Endothelial cell of umbilical vein (primary cell): Measurements from ENCODE around the gene ZNF329.

Source experiments
- CTCF ChIP-seq, 2 donors: IDR thresholded peaks; 1 replicate in 1 of 2; 2 replicates in 1 of 2; pipeline ENCODE4 v1.5.1; 2011; ENCODE audit warnings: low read length in 2 of 2, mild to moderate bottlenecking in 2 of 2, moderate library complexity in 2 of 2, control low read depth in 1 of 2, inconsistent platforms in 1 of 2, low read depth in 1 of 2; ENCODE audit not compliant: insufficient read depth in 1 of 2; ENCODE audit errors: extremely low read depth in 1 of 2
- EZH2 ChIP-seq: IDR thresholded peaks from 2 replicates; pipeline ENCODE4 v1.6.1; 2012; ENCODE audit warnings: borderline replicate concordance, low read depth, mild to moderate bottlenecking, moderate library complexity, low read length, inconsistent platforms; ENCODE audit not compliant: severe bottlenecking
- JUN ChIP-seq: IDR thresholded peaks from 2 replicates; pipeline ENCODE4 v1.6.1; 2011; ENCODE audit warnings: borderline replicate concordance, low read depth; ENCODE audit not compliant: insufficient read length, insufficient read depth
- MAX ChIP-seq: IDR thresholded peaks from 2 replicates; pipeline ENCODE4 v1.6.1; 2011; ENCODE audit not compliant: insufficient read depth, insufficient read length
- MYC ChIP-seq: IDR thresholded peaks from one replicate; pipeline ENCODE4 v1.6.1; 2011; ENCODE audit warnings: mild to moderate bottlenecking, low read depth, low read length
- POLR2A ChIP-seq: IDR thresholded peaks from 2 replicates; pipeline ENCODE4 v1.6.1; 2012; ENCODE audit warnings: low read depth, mild to moderate bottlenecking, control low read depth, low read length
- POLR2AphosphoS5 ChIP-seq: IDR thresholded peaks from 2 replicates; pipeline ENCODE4 v1.6.1; 2012; ENCODE audit warnings: low read depth, mild to moderate bottlenecking, control low read depth, low read length, moderate library complexity; ENCODE audit not compliant: insufficient read depth

- no peak for TF ChIP-seq CTCF (IDR thresholded peaks at IDR 0.05; ENCODE audit: extremely low read depth in 1 of 2, insufficient read depth in 1 of 2, low read depth in 1 of 2, low read length in 2 of 2)
- TF ChIP-seq POLR2AphosphoS5: no peak
- no peak for TF ChIP-seq POLR2A
- TF ChIP-seq EZH2: no peak
- no peak for TF ChIP-seq JUN
- no peak for TF ChIP-seq MAX
- TF ChIP-seq MYC: no peak
Measured at GRCh38 chr19:58096884-58097283, 53.7 kb downstream of the ZNF329 start.
